ENCODE results near the gene MEIOB. TPM values are rescaled to one million over a fixed set of nuclear protein-coding genes. Genes with fewer than 3 reads are reported as not detected.

The MEIOB gene
- total RNA-seq, 1 experiment from 2014 or later = not detected

DNA sequence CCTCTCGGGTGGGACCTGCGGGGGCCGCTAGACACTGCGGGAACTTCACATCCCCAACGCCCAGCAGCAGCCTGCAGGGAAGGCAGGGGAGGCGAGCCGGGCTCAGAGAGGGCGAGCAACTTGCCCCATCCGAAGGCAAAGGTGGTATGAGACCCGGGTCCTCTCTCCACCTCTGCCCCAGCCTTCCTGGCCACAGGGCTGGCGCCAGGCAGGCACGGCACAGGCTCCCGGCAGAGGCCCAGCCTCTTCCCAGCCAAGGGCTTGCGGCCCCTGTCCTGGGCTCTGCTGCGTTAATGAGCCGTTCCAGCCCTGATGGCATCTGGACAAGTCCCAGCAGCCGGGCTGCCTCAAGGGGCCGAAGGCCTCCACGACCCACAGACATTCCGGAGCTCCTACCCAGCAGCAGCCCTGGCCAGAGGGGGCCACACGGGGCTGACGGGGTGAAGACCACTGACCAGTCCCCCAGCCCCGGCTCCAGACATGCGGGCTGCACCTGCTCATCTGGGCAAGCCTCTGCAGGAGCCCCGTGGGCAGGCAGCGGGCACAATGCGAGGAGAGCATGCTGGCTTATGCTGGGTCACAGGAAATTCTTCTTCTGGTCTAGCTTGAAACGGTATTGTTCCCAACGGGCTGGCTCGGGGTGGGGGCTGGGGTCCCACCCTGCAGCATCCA is 47.5 kb upstream of the MEIOB start:
- Histone ChIP-seq H3K27me3 (ENCODE audit: low read length) (peaks cover 36% of the 10 kb centered on the region), H3K4me2 (ENCODE audit: low read length) (no peak overlapping the region), H3K9me3 (ENCODE audit: low read length) (no peaks in the 10 kb centered on the region), H3K27ac (ENCODE audit: low read length) (no peak overlapping the region), H3F3A (ENCODE audit: low read length, unreplicated experiment) (no peaks in the 10 kb centered on the region), H3K36me3 (ENCODE audit: low read depth, low read length) (no peaks in the 10 kb centered on the region), H3K79me2 (ENCODE audit: low read length) (no peaks in the 10 kb centered on the region), H3K9ac (ENCODE audit: low read length) (no peak overlapping the region), H3K4me3 (ENCODE audit: low read length) (no peak overlapping the region), H3K9me2 (replicated peaks; ENCODE audit: low read length) (no peaks in the 10 kb centered on the region), H3K4me1 (ENCODE audit: insufficient read depth, low read length) (peaks cover 6% of the 10 kb centered on the region; the same call in 1 of the 2 replicates), H4K20me1 (ENCODE audit: low read length) (no peaks in the 10 kb centered on the region), H2AFZ (ENCODE audit: low read length) (no peak overlapping the region)
- no TSS peak for BruUV-seq (replicated peaks)
- intact Hi-C loops (cut with micrococcal nuclease) = no loop called here
- ATAC-seq (peak; percentile 14; the same call in 1 of the 2 replicates), DNase-seq (no peak)
- ChIA-PET CTCF (interaction anchor here (0.7 kb wide), 1 partner anchor 199 kb away, joined by 3 read pairs; no protein-coding TSS in a partner anchor), POLR2A (ENCODE audit: unreplicated experiment) (no interaction called here)
- TF ChIP-seq, protein P1, sequence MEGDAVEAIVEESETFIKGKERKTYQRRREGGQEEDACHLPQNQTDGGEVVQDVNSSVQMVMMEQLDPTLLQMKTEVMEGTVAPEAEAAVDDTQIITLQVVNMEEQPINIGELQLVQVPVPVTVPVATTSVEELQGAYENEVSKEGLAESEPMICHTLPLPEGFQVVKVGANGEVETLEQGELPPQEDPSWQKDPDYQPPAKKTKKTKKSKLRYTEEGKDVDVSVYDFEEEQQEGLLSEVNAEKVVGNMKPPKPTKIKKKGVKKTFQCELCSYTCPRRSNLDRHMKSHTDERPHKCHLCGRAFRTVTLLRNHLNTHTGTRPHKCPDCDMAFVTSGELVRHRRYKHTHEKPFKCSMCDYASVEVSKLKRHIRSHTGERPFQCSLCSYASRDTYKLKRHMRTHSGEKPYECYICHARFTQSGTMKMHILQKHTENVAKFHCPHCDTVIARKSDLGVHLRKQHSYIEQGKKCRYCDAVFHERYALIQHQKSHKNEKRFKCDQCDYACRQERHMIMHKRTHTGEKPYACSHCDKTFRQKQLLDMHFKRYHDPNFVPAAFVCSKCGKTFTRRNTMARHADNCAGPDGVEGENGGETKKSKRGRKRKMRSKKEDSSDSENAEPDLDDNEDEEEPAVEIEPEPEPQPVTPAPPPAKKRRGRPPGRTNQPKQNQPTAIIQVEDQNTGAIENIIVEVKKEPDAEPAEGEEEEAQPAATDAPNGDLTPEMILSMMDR (conservative IDR thresholded peaks at IDR 0.05; ENCODE audit: low read depth, low read length) = no peak
- TF ChIP-seq EZH2phosphoT487 (IDR thresholded peaks at IDR 0.05; ENCODE audit: borderline replicate concordance, low read length) = no peak
- no peak for TF ChIP-seq EZH2 (IDR thresholded peaks at IDR 0.05; ENCODE audit: low read length, unreplicated experiment)

DNA sequence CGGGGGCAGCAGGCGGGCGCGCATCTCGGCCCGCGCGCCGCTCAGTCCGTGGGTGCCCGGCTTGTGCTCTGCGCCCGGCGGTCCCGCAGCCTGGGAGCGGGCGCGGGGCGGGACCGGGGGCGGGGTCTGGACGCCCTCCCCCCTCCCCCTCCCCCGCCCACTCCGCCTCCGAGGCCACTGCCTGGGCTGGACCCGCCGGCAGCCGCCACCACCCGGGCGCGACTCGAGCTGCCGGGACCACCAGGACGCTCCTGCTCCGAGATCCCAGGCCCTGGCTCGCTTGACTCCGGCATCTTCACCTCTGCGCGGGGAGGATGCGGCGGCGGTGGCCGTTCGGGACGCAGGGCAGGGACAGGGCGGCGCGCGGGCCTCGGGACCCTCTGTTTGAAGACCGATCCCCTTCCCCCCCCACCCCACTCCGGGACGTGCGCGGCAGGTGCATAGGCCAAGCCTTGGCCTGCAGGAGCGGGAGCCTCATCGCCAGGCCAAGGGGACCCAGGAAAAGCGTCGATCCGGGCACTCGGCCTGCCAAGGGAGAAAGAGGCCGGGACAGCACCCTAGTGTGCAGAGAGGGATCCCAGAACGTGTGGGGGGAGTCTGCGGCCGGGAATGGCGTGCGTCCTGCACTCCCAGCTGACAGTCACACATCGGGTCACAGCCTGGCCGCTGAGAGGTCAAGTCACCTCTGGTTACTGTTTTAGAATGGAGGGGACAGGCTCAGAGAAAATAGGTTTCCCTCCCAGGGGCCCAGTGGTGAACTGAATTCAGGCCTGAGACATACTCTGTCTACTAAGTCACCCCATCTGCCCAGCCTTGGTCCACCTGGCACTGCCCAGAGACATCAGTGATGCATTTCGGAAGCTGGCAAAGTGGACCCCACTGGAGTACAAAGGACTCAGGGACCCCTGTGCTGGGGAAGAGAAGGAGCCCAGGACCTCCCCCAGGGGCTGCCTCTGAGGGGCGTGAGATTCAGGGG is 46.7 kb upstream of the MEIOB start, which contains the start of gene HS3ST6:
HS3ST6 (minus strand) TSS at position 65 of the 976 bp plus-strand sequence. CDS start 92 bp downstream, outside the sequence.
- Histone ChIP-seq H3K9ac (ENCODE audit: low read length) (no peak within 1 kb of the TSS), H3K4me1 (ENCODE audit: insufficient read depth, low read length) (peaks cover 7% of the 10 kb centered on the region), H3K27me3 (ENCODE audit: low read length) (peaks cover 36% of the 10 kb centered on the region), H3F3A (ENCODE audit: low read length, unreplicated experiment) (no peaks in the 10 kb centered on the region), H3K36me3 (ENCODE audit: low read depth, low read length) (no peaks in the 10 kb centered on the region), H2AFZ (ENCODE audit: low read length) (no peak within 1 kb of the TSS), H3K27ac (ENCODE audit: low read length) (no peak within 1 kb of the TSS), H4K20me1 (ENCODE audit: low read length) (no peaks in the 10 kb centered on the region), H3K9me3 (ENCODE audit: low read length) (no peaks in the 10 kb centered on the region), H3K4me2 (ENCODE audit: low read length) (no peak within 1 kb of the TSS), H3K4me3 (ENCODE audit: low read length) (no peak within 1 kb of the TSS), H3K79me2 (ENCODE audit: low read length) (no peaks in the 10 kb centered on the region), H3K9me2 (replicated peaks; ENCODE audit: low read length) (no peaks in the 10 kb centered on the region)
- intact Hi-C loops (cut with micrococcal nuclease) = no loop called here
- DNase-seq (no peak), ATAC-seq (no peak)
- no TSS peak for BruUV-seq (replicated peaks)
- CTCF ChIA-PET = no interaction called here
- POLR2A ChIA-PET (ENCODE audit: unreplicated experiment) = no interaction called here
- no peak for TF ChIP-seq EZH2 (IDR thresholded peaks at IDR 0.05; ENCODE audit: low read length, unreplicated experiment)
- TF ChIP-seq EZH2phosphoT487 (IDR thresholded peaks at IDR 0.05; ENCODE audit: borderline replicate concordance, low read length) = no peak
- TF ChIP-seq, protein P1 (conservative IDR thresholded peaks at IDR 0.05; ENCODE audit: low read depth, low read length) = no peak
